ENCODE data around the gene MRPL20.
A peak's percentile ranks its signal among the peaks of the same experiment; 100 is the strongest.

DNA sequence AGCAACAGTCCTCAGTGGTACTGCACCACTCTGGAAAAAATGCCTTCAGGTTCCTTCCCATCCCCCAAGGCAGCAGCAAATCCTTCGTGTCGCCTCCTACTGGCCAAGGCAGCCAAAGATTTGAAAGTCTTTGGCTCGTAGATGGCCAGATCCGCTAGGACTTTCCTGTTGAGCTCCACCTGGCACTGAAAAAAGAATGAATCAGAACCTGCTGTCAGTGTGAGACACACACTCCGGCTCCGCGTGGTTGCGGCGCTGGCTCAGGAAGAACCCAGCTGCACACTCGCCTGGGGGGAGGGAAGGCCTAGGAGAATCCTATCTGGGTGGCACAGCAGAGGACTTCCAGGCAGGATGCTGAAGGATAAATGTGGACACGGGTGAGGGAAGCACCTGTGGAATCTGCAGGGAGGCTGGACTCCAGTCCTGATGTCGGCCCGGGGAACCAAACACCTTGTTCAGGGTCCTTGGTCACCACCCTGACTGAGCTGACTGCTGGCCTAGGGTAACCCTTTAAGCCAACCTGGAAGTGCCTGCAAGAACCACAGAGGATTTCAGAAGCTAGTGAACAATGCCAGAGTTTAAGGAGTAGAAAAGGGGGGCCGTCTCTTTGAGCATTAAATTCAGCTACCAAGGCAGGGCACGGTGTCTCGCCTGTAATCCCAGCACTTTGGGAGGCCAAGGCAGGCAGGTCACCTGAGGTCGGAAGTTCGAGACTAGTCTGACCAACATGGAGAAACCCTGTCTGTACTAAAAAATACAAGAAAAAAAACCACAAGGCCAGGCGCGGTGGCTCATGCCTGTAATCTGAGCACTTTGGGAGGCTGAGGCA lies 4.8 kb downstream of the MRPL20 start:
- TF ChIP-seq, protein P1, sequence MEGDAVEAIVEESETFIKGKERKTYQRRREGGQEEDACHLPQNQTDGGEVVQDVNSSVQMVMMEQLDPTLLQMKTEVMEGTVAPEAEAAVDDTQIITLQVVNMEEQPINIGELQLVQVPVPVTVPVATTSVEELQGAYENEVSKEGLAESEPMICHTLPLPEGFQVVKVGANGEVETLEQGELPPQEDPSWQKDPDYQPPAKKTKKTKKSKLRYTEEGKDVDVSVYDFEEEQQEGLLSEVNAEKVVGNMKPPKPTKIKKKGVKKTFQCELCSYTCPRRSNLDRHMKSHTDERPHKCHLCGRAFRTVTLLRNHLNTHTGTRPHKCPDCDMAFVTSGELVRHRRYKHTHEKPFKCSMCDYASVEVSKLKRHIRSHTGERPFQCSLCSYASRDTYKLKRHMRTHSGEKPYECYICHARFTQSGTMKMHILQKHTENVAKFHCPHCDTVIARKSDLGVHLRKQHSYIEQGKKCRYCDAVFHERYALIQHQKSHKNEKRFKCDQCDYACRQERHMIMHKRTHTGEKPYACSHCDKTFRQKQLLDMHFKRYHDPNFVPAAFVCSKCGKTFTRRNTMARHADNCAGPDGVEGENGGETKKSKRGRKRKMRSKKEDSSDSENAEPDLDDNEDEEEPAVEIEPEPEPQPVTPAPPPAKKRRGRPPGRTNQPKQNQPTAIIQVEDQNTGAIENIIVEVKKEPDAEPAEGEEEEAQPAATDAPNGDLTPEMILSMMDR (IDR thresholded peaks at IDR 0.05; ENCODE audit: extremely low read depth in 1 of 2, insufficient read depth in 1 of 2, low read depth in 1 of 2, low read length in 2 of 2), result peak; percentile 61 to 76
- TF ChIP-seq, protein P2, sequence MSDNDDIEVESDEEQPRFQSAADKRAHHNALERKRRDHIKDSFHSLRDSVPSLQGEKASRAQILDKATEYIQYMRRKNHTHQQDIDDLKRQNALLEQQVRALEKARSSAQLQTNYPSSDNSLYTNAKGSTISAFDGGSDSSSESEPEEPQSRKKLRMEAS (IDR thresholded peaks at IDR 0.05; ENCODE audit: insufficient read depth, insufficient read length), result no peak
- no peak for TF ChIP-seq POLR2A (IDR thresholded peaks at IDR 0.05; ENCODE audit: low read depth, low read length)
- TF ChIP-seq POLR2AphosphoS5 (IDR thresholded peaks at IDR 0.05; ENCODE audit: insufficient read depth, low read depth, low read length), result no peak
